ENCODE data around the gene KAT2A.

GRCh38 chr17:42169351-42169750, 48.2 kb upstream of the KAT2A start:
- no peak for TF ChIP-seq GATA2 (IDR thresholded peaks at IDR 0.05; ENCODE audit: low read depth, low read length)
- TF ChIP-seq GATA3 (IDR thresholded peaks at IDR 0.05; ENCODE audit: low read depth, low read length) = no peak
